ENCODE measurements around the gene KIF4A. TPM values are rescaled to one million over a fixed set of nuclear protein-coding genes. Genes with fewer than 3 reads are reported as not detected.

Gene KIF4A
- polyA plus RNA-seq, 1 donor (not counting 4 experiments of a cell fraction or from before 2014, with no cell fraction given), result 7.1 TPM

GRCh38 chrX:70324326-70324725, 34.4 kb downstream of the KIF4A start:
- Histone ChIP-seq H2AFZ (ENCODE audit: control insufficient read depth, low read length) (no peak overlapping the region), H3K27me3 (ENCODE audit: control insufficient read depth, extremely low read depth, insufficient read depth, low read length) (no peaks in the 10 kb centered on the region), H3K4me3 (ENCODE audit: control insufficient read depth in 2 of 3, extremely low read depth in 1 of 3, insufficient read depth in 2 of 3, low read depth in 1 of 3, low read length in 3 of 3) (no peak overlapping the region), H4K20me1 (ENCODE audit: control insufficient read depth, extremely low read depth, insufficient read depth, low read length) (no peaks in the 10 kb centered on the region), H3K9ac (ENCODE audit: control insufficient read depth, extremely low read depth, insufficient read depth, low read length) (no peak overlapping the region), H3K4me2 (ENCODE audit: control insufficient read depth, extremely low read depth, insufficient read depth, low read depth, low read length) (no peak overlapping the region), H3K36me3 (ENCODE audit: control insufficient read depth in 2 of 2, extremely low read depth in 1 of 2, insufficient read depth in 2 of 2, low read length in 2 of 2) (no peaks in the 10 kb centered on the region), H3K4me1 (ENCODE audit: control insufficient read depth, extremely low read depth, insufficient read depth, low read length) (no peaks in the 10 kb centered on the region), H3K9me1 (ENCODE audit: control insufficient read depth, extremely low read depth, insufficient read depth, low read length) (no peaks in the 10 kb centered on the region), H3K9me3 (ENCODE audit: control insufficient read depth, low read depth, low read length) (no peaks in the 10 kb centered on the region), H3K79me2 (ENCODE audit: control insufficient read depth, insufficient read depth, low read length) (no peaks in the 10 kb centered on the region), H3K27ac (ENCODE audit: control insufficient read depth, insufficient read depth, low read length) (no peak overlapping the region)
- TF ChIP-seq EZH2 (IDR thresholded peaks at IDR 0.05; ENCODE audit: low read length) (no peak), CTCF (optimal IDR thresholded peaks at IDR 0.05 in 1 of 3, IDR thresholded peaks at IDR 0.05 in 1 of 3, conservative IDR thresholded peaks at IDR 0.05 in 1 of 3; ENCODE audit: extremely low read depth in 1 of 3, insufficient read depth in 2 of 3, low read length in 3 of 3) (no peak)
- FAIRE-seq (no peak), DNase-seq (ENCODE audit: low read depth, low spot score) (no peak)
- dilution Hi-C loops (cut with MboI; ENCODE audit: extremely low pct_ligation_motif_present, low sequenced_read_pairs), result no loop called here

- DNase-seq (ENCODE audit: low read depth, low spot score), result no peak
- Histone ChIP-seq H4K20me1 (ENCODE audit: control insufficient read depth, extremely low read depth, insufficient read depth, low read length) (no peaks in the 10 kb centered on the region), H3K36me3 (ENCODE audit: control insufficient read depth in 2 of 2, extremely low read depth in 1 of 2, insufficient read depth in 2 of 2, low read length in 2 of 2) (no peaks in the 10 kb centered on the region), H3K4me3 (ENCODE audit: control insufficient read depth in 2 of 3, extremely low read depth in 1 of 3, insufficient read depth in 2 of 3, low read depth in 1 of 3, low read length in 3 of 3) (no peak overlapping the region), H3K4me1 (ENCODE audit: control insufficient read depth, extremely low read depth, insufficient read depth, low read length) (no peaks in the 10 kb centered on the region), H3K79me2 (ENCODE audit: control insufficient read depth, insufficient read depth, low read length) (no peaks in the 10 kb centered on the region), H3K9ac (ENCODE audit: control insufficient read depth, extremely low read depth, insufficient read depth, low read length) (no peak overlapping the region), H3K9me3 (ENCODE audit: control insufficient read depth, low read depth, low read length) (no peaks in the 10 kb centered on the region), H3K27ac (ENCODE audit: control insufficient read depth, insufficient read depth, low read length) (no peak overlapping the region), H3K27me3 (ENCODE audit: control insufficient read depth, extremely low read depth, insufficient read depth, low read length) (no peaks in the 10 kb centered on the region), H3K9me1 (ENCODE audit: control insufficient read depth, extremely low read depth, insufficient read depth, low read length) (no peaks in the 10 kb centered on the region), H2AFZ (ENCODE audit: control insufficient read depth, low read length) (no peak overlapping the region), H3K4me2 (ENCODE audit: control insufficient read depth, extremely low read depth, insufficient read depth, low read depth, low read length) (no peak overlapping the region)
- TF ChIP-seq CTCF (optimal IDR thresholded peaks at IDR 0.05 in 1 of 3, IDR thresholded peaks at IDR 0.05 in 1 of 3, conservative IDR thresholded peaks at IDR 0.05 in 1 of 3; ENCODE audit: extremely low read depth in 1 of 3, insufficient read depth in 2 of 3, low read length in 3 of 3) (no peak), EZH2 (IDR thresholded peaks at IDR 0.05; ENCODE audit: low read length) (no peak)
- no peak for FAIRE-seq
- dilution Hi-C loops (cut with MboI; ENCODE audit: extremely low pct_ligation_motif_present, low sequenced_read_pairs), result no loop called here
Measured at GRCh38 chrX:70331161-70331560, 41.3 kb downstream of the KIF4A start.
